HepG2 (cell line): Measurements from ENCODE around the gene KIF2C. TPM values are rescaled to one million over a fixed set of nuclear protein-coding genes. Genes with fewer than 3 reads are reported as not detected.

Experiments
- CENPBD1 ChIP-seq: sonication (generic); formaldehyde crosslinking; IDR thresholded peaks from 2 replicates; pipeline ENCODE4 v1.8.0; 2022; ENCODE audit warnings: missing genetic modification reagents, low read depth, mild to moderate bottlenecking, borderline replicate concordance
- FOSL2 ChIP-seq: sonication (generic); formaldehyde crosslinking; IDR thresholded peaks from 2 replicates; pipeline ENCODE4 v1.4.0; 2020; ENCODE audit warnings: missing genetic modification reagents
- GPBP1L1 ChIP-seq: sonication (generic); formaldehyde crosslinking; IDR thresholded peaks from 2 replicates; pipeline ENCODE4 v1.5.0; 2020; ENCODE audit warnings: mild to moderate bottlenecking, missing genetic modification reagents
- HMGXB3 ChIP-seq: sonication (generic); formaldehyde crosslinking; IDR thresholded peaks from 2 replicates; pipeline ENCODE4 v1.4.0; 2020; ENCODE audit warnings: missing genetic modification reagents, borderline replicate concordance
- HOXA5 ChIP-seq: sonication (generic); formaldehyde crosslinking; IDR thresholded peaks from 2 replicates; pipeline ENCODE4 v1.4.0; 2020; ENCODE audit warnings: missing genetic modification reagents
- MIER2 ChIP-seq: IDR thresholded peaks from 2 replicates; pipeline ENCODE4 v1.6.1; 2016; ENCODE audit warnings: missing biosample characterization, missing genetic modification reagents
- SMC3 ChIP-seq: IDR thresholded peaks from 2 replicates; pipeline ENCODE4 v1.6.1; 2011; ENCODE audit warnings: low read length, improper control_type of control experiment
- SRF ChIP-seq: IDR thresholded peaks from 2 replicates; pipeline ENCODE4 v1.6.1; 2011; ENCODE audit warnings: mild to moderate bottlenecking, low read depth, low read length, moderate library complexity
- ZBTB7B ChIP-seq: sonication (generic); formaldehyde crosslinking; IDR thresholded peaks from 2 replicates; pipeline ENCODE4 v1.4.0; 2020; ENCODE audit warnings: missing genetic modification reagents
- ZNF367 ChIP-seq: sonication (generic); formaldehyde crosslinking; IDR thresholded peaks from 2 replicates; pipeline ENCODE4 v1.4.0; 2020; ENCODE audit warnings: missing genetic modification reagents, borderline replicate concordance
- polyA plus RNA-seq, 8 experiments: library from polyadenylated mRNA; depleted of rRNA in 3 of 8; stranded (reverse) in 7 of 8; unstranded in 1 of 8; fragments of >200 nt; fragmentation: Illumina TruSeq in 4 of 8; extraction: Trizol in 4 of 8; gene quantifications; 2 replicates each; pipeline versions ENCODE4 v1.2.1 to v1.2.3, GENCODE V29; 2011 to 2016; ENCODE audit warnings: low read depth in 4 of 8, missing spikeins in 1 of 8, mixed read lengths in 1 of 8; ENCODE audit not compliant: insufficient read depth in 1 of 8
- total RNA-seq, 5 experiments: library from RNA; depleted of rRNA; stranded (reverse); fragments of >200 nt; fragmentation: Illumina TruSeq; extraction: Trizol; gene quantifications; 2 replicates each; pipeline ENCODE4 v1.2.3, GENCODE V29; 2016; ENCODE audit warnings: low read depth in 1 of 5
- TF ChIP-seq, protein P1 (sequence below): sonication (generic); formaldehyde crosslinking; conservative IDR thresholded peaks from 2 replicates; pipeline ENCODE4 v1.4.0; 2020; ENCODE audit warnings: missing genetic modification reagents
- TF ChIP-seq, protein P2 (sequence below): sonication (generic); formaldehyde crosslinking; IDR thresholded peaks from 2 replicates; pipeline ENCODE4 v1.8.1; 2023; ENCODE audit warnings: mild to moderate bottlenecking, moderate library complexity, missing genetic modification reagents
- TF ChIP-seq, protein P3 (sequence below): sonication (generic); formaldehyde crosslinking; IDR thresholded peaks from 2 replicates; pipeline ENCODE4 v1.4.0; 2020; ENCODE audit warnings: mild to moderate bottlenecking, missing genetic modification reagents, borderline replicate concordance

KIF2C gene
- total and polyA plus RNA-seq, 2 of the 13 experiments (the other 11 are each of a cell fraction or from before 2014, with no cell fraction given) = 29.7 to 53.7 TPM

- TF ChIP-seq, protein P1, sequence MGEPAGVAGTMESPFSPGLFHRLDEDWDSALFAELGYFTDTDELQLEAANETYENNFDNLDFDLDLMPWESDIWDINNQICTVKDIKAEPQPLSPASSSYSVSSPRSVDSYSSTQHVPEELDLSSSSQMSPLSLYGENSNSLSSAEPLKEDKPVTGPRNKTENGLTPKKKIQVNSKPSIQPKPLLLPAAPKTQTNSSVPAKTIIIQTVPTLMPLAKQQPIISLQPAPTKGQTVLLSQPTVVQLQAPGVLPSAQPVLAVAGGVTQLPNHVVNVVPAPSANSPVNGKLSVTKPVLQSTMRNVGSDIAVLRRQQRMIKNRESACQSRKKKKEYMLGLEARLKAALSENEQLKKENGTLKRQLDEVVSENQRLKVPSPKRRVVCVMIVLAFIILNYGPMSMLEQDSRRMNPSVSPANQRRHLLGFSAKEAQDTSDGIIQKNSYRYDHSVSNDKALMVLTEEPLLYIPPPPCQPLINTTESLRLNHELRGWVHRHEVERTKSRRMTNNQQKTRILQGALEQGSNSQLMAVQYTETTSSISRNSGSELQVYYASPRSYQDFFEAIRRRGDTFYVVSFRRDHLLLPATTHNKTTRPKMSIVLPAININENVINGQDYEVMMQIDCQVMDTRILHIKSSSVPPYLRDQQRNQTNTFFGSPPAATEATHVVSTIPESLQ (CRISPR knock-in tag) = peak; percentile 87
- TF ChIP-seq SMC3 = no peak
- TF ChIP-seq, protein P2, sequence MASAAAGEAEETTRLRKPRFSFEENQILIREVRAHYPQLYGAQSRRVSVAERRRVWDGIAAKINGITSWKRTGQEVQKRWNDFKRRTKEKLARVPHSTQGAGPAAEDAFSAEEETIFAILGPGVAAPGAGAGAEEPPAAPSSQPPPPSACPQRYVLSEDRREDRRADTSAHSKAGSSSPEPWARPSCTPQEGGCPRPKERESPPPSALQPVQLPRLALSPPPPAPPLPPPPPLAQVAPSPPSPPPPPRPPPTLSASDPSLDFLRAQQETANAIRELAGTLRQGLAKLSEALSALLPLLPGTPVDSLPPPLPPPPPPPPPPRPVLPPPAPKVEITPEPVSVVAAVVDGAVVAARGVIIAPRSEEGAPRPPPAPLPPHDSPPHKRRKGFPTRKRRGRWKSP = peak; percentile 66; the same call in 1 of the 2 replicates
- no peak for TF ChIP-seq ZNF367 (CRISPR knock-in tag)
- TF ChIP-seq CENPBD1 (CRISPR knock-in tag) = no peak
- TF ChIP-seq SRF = peak; percentile 59
- 0 out of 2 replicates have a peak, but pooled peaks have one; percentile 33 for TF ChIP-seq HMGXB3 (CRISPR knock-in tag)
- TF ChIP-seq GPBP1L1 (CRISPR knock-in tag) = no peak
- peak; percentile 58; the same call in 1 of the 2 replicates for TF ChIP-seq FOSL2 (CRISPR knock-in tag)
- peak; percentile 83 for TF ChIP-seq MIER2
- peak; percentile 58; the same call in 1 of the 2 replicates for TF ChIP-seq ZBTB7B
- TF ChIP-seq HOXA5 (CRISPR knock-in tag) = 0 out of 2 replicates have a peak, but pooled peaks have one; percentile 69
- TF ChIP-seq, protein P3, sequence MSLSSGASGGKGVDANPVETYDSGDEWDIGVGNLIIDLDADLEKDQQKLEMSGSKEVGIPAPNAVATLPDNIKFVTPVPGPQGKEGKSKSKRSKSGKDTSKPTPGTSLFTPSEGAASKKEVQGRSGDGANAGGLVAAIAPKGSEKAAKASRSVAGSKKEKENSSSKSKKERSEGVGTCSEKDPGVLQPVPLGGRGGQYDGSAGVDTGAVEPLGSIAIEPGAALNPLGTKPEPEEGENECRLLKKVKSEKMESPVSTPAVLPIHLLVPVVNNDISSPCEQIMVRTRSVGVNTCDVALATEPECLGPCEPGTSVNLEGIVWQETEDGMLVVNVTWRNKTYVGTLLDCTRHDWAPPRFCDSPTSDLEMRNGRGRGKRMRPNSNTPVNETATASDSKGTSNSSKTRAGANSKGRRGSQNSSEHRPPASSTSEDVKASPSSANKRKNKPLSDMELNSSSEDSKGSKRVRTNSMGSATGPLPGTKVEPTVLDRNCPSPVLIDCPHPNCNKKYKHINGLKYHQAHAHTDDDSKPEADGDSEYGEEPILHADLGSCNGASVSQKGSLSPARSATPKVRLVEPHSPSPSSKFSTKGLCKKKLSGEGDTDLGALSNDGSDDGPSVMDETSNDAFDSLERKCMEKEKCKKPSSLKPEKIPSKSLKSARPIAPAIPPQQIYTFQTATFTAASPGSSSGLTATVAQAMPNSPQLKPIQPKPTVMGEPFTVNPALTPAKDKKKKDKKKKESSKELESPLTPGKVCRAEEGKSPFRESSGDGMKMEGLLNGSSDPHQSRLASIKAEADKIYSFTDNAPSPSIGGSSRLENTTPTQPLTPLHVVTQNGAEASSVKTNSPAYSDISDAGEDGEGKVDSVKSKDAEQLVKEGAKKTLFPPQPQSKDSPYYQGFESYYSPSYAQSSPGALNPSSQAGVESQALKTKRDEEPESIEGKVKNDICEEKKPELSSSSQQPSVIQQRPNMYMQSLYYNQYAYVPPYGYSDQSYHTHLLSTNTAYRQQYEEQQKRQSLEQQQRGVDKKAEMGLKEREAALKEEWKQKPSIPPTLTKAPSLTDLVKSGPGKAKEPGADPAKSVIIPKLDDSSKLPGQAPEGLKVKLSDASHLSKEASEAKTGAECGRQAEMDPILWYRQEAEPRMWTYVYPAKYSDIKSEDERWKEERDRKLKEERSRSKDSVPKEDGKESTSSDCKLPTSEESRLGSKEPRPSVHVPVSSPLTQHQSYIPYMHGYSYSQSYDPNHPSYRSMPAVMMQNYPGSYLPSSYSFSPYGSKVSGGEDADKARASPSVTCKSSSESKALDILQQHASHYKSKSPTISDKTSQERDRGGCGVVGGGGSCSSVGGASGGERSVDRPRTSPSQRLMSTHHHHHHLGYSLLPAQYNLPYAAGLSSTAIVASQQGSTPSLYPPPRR (CRISPR knock-in tag) = peak; percentile 76
These were observed 17.9 kb upstream of the KIF2C start (continued) for GRCh38 chr1:44721485-44722361.
